ENCODE data around the gene QSOX1. TPM values are rescaled to one million over a fixed set of nuclear protein-coding genes. Genes with fewer than 3 reads are reported as not detected.

QSOX1 gene
- total and polyA plus RNA-seq, 9 of the 15 experiments (the other 6 are each of a cell fraction or from before 2014, with no cell fraction given): 4.0 to 53.1 (median 15.0) TPM

DNA sequence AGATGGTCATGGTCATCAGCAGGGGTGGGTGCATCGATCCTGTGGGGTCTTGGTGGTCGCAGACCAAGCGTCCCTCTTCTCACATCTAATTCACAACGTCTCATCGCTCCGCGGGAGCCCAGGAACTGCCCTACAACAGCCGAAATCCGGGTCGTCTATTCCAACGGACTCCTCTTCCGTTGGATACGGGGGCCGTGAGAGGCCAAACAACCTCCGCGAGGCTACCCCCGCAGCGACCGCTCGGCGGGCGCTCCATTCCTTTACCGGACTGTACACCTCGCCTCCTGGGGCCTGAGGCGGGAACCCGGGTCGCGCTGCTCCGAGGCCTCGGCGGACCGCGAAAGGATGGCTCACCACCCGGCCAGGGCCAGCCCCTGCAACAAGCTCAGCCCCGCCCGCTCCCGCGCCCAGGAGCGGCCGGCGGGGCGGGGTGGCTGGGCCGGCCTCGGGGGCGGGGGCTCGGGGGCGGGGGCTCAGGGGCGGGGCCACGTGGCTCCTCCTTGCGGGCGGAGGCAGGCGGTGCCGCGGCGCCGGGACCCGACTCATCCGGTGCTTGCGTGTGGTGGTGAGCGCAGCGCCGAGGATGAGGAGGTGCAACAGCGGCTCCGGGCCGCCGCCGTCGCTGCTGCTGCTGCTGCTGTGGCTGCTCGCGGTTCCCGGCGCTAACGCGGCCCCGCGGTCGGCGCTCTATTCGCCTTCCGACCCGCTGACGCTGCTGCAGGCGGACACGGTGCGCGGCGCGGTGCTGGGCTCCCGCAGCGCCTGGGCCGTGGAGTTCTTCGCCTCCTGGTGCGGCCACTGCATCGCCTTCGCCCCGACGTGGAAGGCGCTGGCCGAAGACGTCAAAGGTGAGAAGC, at the start of gene QSOX1 (continued):
- TF ChIP-seq, protein P1, sequence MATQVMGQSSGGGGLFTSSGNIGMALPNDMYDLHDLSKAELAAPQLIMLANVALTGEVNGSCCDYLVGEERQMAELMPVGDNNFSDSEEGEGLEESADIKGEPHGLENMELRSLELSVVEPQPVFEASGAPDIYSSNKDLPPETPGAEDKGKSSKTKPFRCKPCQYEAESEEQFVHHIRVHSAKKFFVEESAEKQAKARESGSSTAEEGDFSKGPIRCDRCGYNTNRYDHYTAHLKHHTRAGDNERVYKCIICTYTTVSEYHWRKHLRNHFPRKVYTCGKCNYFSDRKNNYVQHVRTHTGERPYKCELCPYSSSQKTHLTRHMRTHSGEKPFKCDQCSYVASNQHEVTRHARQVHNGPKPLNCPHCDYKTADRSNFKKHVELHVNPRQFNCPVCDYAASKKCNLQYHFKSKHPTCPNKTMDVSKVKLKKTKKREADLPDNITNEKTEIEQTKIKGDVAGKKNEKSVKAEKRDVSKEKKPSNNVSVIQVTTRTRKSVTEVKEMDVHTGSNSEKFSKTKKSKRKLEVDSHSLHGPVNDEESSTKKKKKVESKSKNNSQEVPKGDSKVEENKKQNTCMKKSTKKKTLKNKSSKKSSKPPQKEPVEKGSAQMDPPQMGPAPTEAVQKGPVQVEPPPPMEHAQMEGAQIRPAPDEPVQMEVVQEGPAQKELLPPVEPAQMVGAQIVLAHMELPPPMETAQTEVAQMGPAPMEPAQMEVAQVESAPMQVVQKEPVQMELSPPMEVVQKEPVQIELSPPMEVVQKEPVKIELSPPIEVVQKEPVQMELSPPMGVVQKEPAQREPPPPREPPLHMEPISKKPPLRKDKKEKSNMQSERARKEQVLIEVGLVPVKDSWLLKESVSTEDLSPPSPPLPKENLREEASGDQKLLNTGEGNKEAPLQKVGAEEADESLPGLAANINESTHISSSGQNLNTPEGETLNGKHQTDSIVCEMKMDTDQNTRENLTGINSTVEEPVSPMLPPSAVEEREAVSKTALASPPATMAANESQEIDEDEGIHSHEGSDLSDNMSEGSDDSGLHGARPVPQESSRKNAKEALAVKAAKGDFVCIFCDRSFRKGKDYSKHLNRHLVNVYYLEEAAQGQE (IDR thresholded peaks at IDR 0.05; ENCODE audit: borderline replicate concordance): peak; percentile 15; the same call in 1 of the 2 replicates
- TF ChIP-seq, protein P1 (CRISPR knock-in tag; IDR thresholded peaks at IDR 0.05; ENCODE audit: low read depth): peak; percentile 20; the same call in 1 of the 2 replicates
- TF ChIP-seq, protein P2, sequence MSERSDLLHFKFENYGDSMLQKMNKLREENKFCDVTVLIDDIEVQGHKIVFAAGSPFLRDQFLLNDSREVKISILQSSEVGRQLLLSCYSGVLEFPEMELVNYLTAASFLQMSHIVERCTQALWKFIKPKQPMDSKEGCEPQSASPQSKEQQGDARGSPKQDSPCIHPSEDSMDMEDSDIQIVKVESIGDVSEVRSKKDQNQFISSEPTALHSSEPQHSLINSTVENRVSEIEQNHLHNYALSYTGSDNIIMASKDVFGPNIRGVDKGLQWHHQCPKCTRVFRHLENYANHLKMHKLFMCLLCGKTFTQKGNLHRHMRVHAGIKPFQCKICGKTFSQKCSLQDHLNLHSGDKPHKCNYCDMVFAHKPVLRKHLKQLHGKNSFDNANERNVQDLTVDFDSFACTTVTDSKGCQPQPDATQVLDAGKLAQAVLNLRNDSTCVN (CRISPR knock-in tag; IDR thresholded peaks at IDR 0.05): 0 out of 2 replicates have a peak, but pooled peaks have one; percentile 34
- TF ChIP-seq EWSR1 (IDR thresholded peaks at IDR 0.05; ENCODE audit: borderline replicate concordance, low read depth, partially characterized antibody) (no peak), DDX20 (tag; IDR thresholded peaks at IDR 0.05; ENCODE audit: low read depth) (no peak), SRSF1 (IDR thresholded peaks at IDR 0.05; ENCODE audit: low read depth, low read length) (0 out of 2 replicates have a peak, but pooled peaks have one; percentile 22), PHF8 (IDR thresholded peaks at IDR 0.05; ENCODE audit: borderline replicate concordance, low read length) (peak; percentile 91), PHF21A (IDR thresholded peaks at IDR 0.05; ENCODE audit: borderline replicate concordance, low read depth) (peak; percentile 64; the same call in 1 of the 2 replicates), ZNF282 (CRISPR knock-in tag; IDR thresholded peaks at IDR 0.05) (peak; percentile 79; the same call in 1 of the 2 replicates), TSC22D4 (tag; IDR thresholded peaks at IDR 0.05) (no peak), STAG1 (CRISPR knock-in tag; IDR thresholded peaks at IDR 0.05; ENCODE audit: borderline replicate concordance) (no peak), CXXC5 (CRISPR knock-in tag; IDR thresholded peaks at IDR 0.05) (peak; percentile 88)
- TF ChIP-seq, protein P3, sequence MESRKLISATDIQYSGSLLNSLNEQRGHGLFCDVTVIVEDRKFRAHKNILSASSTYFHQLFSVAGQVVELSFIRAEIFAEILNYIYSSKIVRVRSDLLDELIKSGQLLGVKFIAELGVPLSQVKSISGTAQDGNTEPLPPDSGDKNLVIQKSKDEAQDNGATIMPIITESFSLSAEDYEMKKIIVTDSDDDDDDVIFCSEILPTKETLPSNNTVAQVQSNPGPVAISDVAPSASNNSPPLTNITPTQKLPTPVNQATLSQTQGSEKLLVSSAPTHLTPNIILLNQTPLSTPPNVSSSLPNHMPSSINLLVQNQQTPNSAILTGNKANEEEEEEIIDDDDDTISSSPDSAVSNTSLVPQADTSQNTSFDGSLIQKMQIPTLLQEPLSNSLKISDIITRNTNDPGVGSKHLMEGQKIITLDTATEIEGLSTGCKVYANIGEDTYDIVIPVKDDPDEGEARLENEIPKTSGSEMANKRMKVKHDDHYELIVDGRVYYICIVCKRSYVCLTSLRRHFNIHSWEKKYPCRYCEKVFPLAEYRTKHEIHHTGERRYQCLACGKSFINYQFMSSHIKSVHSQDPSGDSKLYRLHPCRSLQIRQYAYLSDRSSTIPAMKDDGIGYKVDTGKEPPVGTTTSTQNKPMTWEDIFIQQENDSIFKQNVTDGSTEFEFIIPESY (CRISPR knock-in tag; IDR thresholded peaks at IDR 0.05): 0 out of 2 replicates have a peak, but pooled peaks have one; percentile 37
- TF ChIP-seq, protein P4, sequence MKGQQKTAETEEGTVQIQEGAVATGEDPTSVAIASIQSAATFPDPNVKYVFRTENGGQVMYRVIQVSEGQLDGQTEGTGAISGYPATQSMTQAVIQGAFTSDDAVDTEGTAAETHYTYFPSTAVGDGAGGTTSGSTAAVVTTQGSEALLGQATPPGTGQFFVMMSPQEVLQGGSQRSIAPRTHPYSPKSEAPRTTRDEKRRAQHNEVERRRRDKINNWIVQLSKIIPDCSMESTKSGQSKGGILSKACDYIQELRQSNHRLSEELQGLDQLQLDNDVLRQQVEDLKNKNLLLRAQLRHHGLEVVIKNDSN (CRISPR knock-in tag; IDR thresholded peaks at IDR 0.05): peak; percentile 42; the same call in 1 of the 2 replicates

Measured in K562 (cell line).